Glomerular visceral epithelial cell (primary cell): ENCODE data around the gene RCE1.

Experiments
- DNase-seq: peaks from one replicate; pipeline ENCODE4 v3.0.0-alpha.2; 2016; ENCODE audit errors: extremely low spot score

Gene RCE1

DNA sequence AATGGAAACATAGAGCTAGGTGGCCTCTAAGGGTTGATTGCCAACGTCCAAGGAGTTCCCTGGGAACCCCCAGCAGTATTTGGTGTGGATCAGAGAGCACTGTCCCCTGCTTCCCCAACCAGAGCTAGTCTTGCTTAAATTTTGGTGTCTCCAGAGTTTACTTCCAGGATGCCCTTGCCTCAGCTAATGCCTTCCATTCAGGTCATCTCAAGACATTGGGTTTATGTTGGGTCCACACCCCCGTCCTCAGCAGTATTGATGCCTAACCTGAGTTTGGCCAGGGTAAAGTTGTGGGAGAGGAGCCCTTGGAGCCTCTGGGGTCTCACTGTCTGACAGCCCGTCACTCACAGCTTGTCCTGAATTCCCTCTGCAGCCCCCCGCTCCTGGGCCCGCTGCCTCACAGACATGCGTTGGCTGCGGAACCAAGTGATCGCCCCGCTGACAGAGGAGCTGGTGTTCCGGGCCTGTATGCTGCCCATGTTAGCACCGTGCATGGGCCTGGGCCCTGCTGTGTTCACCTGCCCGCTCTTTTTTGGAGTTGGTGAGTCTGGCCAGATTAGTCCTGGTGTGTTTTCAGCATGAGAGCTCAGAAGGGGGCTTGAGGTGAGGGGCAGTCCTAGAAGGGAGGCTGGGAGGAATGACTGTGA is 1.4 kb downstream of the RCE1 start:
- DNase-seq = no peak

DNA sequence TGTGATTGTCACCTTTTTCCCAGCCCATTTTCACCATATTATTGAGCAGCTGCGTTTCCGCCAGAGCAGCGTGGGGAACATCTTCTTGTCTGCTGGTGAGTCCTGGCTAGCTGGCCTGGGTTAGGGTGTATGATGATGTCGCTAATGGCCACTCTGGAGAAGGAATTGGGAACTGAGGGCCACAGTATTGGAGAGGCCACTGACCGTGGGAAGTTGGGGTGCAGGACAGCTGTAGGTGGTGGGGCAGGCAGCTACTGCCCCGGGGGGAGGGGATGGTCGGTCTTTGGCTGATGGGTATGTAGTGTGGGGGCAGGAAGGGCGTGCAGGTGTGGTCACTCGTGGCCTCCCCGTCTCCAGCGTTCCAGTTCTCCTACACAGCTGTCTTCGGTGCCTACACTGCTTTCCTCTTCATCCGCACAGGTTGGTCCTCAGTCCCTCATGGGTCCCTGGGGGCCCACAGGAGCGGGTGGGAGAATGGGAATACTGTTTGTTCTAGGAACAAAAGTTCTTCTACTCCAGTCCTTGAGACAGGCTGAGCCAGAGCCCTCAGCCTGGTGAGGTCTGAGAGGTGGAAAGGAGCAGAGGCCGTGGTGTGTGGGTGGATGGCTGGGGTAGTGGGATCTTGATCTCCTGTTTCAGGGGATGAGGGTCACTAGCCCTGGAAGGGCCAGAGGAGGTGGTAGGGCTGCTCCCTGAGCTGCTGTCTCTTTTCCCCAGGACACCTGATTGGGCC is 2.1 kb downstream of the RCE1 start:
- no peak for DNase-seq

DNA sequence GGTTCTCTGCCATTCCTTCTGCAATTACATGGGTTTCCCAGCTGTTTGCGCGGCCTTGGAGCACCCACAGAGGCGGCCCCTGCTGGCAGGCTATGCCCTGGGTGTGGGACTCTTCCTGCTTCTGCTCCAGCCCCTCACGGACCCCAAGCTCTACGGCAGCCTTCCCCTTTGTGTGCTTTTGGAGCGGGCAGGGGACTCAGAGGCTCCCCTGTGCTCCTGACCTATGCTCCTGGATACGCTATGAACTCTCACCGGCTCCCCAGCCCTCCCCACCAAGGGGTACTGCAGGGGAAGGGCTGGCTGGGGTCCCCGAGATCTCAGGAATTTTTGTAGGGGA is 2.6 kb downstream of the RCE1 start:
- DNase-seq = no peak

DNA sequence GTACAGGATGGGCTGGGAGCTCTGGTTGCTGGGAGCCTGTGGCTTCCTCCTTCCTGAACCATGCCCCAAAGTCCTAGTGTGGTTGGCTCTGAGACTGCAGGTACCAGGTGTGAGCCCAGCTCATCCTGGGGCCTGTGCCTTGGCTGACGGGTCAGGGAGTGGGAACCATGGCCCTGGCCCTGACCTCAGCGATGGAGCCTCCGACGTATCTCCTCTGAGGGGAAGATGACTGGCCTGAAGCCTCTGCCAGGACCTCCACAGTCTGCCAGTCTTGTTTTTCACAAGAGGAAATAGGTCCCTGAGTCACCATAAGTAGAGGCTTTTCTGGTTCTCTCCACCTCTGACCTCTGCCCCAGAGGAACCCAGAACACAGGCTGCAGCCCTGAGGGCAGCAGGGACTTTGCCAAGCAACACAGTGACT is 3.4 kb downstream of the RCE1 start:
- no peak for DNase-seq

DNA sequence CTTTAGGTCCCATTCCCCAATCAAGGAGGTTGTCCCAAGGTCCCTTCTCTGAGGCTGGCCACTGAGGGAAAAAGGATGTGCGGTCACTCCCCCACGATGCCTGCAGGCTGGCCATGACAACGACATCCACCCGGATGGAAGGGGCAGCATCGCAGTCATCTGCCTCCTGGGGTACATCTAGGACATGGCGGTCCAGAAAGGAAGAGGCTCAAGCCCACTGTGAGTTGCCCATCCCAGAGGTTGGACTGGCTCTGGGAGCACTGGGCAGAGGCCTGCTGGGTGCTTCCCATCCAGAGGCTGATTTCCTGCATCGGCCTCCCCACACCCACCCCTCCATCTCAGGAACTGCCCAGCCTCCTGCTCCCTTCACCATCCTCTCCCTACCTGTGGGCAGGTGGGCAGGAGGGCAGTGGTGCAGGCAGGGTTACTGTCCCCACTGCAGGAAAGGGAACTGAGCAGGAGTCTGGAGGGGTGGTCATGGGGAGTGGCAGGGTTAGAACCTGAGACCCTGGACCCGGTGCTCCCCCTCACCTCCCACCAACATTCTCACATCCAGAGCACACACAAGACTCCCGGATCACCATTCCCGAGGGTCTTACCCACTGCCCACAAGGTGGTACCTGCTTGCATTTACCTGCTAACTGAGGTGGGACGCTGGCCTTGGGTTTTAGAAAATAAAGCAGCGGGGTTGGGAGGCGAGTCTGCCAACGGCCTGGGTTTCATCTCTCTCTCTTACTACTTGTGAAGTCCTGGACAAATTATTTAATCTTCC is 4.4 kb downstream of the RCE1 start:
- no peak for DNase-seq

DNA sequence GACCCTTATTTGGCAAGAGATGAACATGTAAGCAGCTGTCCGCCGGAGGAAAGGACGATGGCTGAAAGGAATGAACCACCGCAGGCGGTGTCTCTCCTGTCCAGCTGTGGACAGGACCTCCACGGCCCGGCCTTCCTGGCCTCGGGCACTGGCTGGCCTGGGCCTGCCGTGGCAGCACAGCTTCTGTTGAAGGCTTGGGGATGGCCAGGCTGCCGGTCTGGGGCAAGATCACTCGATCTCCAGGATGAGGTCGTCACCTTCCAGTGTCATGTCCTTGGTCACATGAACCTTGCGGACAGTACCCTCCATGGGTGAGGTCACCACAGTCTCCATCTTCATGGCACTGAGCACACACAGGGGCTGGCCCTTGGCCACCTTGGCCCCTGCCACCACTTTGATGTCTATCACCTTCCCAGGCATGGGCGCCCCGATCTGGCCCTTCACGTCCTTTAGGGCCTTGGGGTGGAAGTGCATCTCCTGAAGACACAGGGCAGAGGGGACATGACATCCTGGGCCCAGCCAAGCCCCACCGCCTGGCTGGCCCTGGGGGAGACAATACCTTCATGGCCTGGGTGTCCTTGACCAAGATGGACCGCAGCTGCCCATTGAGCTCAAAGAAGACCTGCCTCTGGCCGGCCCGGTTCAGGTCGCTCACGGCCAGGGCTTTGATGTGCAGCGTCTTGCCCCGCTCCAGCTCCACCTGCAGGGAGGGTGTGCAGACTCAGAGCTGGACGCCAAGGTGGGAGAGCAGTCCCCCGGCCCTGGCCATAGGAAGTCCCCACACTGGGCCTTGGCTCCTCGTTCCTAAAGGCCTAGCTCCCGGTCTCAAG is 5.6 kb downstream of the RCE1 start:
- no peak for DNase-seq

DNA sequence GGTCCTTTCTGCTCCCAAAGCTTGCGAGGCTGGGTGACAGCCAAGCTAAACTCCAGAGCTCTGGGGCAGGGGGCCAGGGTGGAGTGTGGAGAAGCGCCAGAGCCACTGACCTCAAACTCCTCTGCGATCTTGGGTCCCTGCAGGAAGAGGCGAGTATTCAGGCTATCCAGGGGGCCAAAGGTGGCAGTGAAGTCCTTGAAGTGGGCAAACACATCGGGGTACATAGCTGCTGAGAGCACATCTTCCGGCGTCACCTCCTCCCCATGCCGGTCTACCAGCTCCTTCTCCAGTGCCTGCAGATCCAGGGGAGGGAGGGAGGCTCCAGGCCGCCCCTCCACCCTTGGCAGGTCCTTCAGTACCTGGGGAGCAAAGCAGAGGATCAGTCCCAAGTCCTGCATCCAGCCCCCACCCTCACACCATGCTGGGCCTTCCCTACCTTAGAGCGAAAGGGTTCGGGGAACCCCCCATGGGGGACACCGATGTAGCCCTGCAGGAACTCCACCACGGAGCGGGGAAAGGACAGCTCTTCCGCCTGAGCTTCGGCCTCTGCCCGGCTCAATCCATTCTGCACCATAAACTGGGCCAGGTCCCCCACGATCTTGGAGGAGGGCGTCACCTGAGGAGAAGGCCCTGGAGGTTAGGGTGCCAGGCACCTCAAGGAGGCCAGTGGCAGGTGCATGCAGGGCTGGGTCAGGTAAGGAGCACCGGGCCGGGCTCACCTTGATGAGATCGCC is 6.4 kb downstream of the RCE1 start:
- no peak for DNase-seq

DNA sequence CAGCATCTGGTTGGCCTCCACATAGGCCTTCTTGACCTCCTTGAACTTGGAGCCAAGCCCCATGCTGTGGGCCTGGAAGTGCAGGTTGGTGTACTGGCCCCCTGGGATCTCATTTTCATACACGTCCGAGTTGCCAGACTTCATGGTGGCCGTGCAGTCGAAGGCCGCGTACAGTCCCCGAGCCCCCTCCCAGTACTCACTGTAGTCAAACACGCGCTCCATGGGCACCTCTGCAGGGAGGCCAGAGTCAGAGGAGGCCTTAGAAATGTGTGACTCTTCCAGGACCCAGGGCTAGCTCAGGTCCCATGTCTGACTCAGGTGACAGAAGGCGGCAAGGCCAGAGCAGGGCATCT is 7.0 kb downstream of the RCE1 start:
- DNase-seq = no peak

DNA sequence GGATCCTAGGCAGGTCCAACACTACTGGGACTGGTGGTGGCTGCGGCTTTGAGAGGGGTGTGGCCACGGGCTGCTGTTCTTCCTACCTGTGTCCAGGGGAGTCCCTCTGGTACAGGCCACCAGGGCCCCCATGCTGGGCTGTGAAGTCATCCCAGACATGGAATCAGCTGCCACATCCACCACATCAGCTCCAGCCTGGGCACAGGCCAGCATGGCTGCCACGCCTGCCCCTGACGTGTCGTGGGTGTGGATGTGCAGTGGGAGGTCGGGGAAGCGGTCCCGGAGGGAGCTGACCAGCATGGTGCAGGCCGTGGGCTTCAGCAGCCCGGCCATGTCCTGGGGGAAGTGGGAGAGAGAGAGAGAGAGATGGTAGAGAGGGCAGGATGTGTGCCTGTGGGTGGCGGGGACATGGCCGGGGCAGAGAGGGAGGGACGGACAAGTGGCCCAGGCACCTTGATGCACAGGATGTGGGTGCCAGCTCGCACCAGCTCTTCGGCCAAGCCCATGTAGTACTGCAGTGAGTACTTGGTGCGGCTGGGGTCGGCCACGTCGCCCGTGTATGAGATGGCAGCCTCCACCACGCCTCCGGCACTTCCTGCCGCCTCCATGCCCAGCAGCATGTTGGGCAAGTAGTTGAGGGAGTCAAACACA is 7.5 kb downstream of the RCE1 start:
- no peak for DNase-seq

DNA sequence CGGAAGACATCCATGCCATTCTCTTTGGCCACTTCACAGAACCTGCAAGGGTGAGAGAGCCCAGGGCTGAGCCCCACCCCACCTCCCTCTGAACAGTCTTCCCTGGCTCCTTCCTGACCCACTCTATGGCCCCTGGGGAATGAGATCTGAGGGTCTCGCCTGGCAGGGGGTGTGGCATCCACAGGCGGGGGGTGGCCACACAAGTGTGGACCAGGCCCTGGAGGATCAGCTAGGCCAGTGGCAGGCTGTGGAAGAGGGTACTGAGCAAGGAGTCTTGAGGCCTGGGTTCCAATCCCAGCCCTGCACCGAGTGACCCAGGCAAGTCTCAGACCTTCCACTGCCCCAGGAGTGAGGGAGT is 8.0 kb downstream of the RCE1 start:
- no peak for DNase-seq

DNA sequence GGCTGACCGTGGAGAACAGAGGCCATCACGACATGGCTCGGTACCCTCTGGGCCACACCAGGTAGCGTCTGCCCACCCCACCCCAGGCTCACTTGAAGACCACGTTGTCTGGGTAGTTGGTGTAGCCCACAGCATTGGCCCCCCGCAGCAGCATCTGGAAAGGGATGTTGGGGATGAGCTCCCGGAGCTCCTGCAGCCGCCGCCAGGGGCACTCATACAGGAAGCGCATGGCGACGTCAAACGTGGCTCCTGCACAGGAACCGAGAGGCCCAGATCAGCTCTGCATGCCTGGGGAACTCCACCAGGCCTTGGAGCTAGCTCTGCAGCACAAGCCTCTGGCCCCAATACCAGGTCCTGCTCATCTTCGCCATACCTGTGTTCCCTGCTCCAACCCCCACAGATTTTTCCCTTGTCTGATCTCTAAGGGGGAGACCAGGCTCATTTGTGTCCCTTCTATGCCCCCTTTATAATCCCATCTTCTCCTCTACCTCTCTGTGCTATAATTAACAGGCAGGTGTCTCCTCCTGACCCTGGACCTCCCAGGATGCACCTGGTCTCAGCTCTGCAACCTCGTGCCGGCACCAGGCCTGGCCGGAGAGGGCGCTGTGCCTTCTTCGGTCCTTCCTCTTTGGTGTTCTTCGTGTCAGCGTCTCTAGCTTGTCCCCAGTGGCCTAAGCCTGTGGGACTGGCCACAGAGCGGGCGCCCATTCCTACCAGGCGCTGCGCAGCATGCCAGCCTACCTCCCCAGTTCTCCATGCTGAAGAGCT is 8.6 kb downstream of the RCE1 start:
- no peak for DNase-seq

DNA sequence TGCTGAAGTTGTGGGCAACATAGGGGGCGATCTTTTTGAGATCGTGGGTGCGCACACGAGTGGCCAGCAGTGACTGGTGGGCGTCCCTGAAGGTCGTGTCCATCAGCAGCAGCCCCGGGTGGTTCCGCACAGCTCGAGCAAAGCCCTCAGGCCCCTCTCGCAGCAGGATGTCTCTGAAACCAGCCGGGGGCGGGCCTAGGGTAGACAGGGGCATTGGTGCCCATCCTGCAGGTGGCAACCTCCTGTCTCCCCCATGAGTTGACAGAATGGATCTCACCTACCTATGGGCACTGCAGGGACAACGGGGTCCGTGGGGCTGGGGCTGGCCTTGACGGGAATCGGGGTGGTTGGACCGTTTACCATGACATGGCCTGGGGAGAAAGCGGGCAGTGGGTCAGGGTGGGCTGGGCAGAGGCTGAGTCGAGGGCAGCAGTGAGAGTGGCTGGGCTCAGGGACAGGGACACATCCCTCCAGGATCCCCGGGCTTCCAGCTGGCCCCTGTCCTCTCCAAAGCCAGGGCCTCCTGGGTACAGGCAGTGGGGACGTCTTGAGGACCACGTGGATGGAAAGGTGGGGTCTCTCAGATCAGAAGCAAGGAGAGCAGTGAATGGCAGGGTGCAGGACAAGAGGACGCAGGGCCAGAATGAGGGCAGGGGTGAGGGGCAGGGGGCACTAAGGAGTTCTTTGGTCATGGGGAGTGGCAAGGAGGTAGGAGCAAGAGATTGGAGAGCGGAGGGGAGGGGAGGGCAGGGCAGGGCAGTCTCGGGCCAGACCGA is 9.4 kb downstream of the RCE1 start:
- DNase-seq = no peak

DNA sequence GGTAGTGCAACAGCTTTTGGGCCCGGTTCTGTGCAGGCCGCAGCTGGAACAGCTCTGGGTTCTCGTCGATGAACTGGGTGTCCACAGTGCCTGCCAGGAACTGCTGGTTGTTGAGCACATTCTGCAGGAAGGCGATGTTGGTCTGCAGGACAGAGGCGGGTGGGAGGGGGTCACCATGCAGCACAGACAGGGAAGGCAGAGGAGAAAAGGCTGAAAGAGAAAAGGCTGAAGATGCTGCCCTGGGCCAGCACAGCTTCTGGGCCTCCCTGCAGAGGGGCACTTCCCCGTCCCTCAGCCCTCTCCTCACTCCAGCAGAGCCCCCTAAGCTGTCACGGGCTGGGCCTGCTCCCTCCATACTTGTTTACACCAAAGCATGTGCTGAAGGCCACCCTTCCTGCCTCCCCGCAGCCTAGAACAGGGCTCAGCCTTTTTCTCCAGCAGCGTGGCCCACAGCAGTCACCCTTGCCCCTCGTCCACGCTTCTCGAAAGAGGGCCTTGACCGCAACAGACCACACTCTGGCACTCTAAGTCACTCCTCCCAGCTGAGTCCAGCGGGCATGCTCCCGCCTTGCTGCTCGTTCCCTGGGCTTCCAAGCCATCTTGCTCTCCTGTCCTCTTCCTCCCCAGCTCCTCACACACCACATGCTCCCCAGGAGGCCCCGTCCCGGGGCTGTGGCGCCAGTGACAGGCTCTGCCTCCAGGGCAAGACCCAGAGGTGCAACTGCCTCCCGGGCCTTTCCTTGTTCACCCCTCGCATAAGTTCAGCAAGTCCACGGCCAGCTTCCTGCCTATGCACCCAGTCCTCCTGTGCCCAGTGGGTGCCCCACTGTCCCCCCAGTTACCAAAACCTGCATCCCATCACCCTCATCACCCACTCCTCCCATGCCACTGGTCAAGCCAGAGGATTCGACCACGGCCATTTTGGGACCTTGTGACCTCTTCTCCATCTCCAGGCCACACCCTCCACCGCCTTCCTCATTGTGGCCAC is 10.3 kb downstream of the RCE1 start:
- DNase-seq = no peak

DNA sequence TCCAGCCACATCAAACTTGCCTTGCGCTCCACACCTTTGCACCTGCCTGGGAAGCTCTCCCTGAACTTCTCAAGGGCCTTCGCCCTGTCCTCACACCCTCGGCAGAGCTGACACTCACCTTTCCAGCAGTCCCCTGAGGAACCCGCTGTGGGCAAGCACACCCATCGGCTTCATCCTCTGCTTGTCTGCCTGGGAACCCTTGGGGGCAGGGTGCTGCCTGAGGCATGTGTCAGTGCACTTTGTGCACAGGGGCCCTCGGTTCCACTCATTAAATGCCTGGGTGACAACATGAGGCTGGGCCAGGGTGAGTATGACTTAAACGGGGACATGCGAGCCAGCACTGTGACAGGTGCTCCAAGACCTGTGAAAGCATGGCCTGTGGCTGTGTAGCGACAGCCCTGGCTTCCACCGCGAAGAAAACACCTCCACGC is 11.0 kb downstream of the RCE1 start:
- no peak for DNase-seq

DNA sequence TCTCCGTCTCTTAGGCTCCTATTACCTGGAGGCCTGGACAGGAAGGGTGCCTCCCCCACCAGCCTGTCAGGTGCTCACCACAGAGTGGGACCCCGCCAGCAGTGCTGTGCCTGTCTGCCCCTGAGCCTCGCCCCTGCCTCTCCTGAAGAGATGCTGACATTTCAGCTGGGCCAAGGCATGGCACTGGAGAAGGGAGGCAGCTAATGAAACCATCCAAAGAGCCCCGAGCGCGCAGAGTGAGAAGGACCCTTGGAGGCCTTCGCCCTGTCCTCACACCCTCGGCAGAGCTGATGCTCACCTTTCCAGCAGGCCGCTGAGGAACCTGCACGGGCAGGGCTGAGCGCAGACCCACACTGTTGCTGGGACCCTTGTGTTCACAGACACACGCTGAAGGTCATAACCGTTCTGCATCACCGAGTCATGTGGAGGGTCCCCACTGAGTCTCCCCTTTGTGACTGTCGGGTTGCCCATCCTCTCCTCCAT is 11.5 kb downstream of the RCE1 start:
- no peak for DNase-seq

DNA sequence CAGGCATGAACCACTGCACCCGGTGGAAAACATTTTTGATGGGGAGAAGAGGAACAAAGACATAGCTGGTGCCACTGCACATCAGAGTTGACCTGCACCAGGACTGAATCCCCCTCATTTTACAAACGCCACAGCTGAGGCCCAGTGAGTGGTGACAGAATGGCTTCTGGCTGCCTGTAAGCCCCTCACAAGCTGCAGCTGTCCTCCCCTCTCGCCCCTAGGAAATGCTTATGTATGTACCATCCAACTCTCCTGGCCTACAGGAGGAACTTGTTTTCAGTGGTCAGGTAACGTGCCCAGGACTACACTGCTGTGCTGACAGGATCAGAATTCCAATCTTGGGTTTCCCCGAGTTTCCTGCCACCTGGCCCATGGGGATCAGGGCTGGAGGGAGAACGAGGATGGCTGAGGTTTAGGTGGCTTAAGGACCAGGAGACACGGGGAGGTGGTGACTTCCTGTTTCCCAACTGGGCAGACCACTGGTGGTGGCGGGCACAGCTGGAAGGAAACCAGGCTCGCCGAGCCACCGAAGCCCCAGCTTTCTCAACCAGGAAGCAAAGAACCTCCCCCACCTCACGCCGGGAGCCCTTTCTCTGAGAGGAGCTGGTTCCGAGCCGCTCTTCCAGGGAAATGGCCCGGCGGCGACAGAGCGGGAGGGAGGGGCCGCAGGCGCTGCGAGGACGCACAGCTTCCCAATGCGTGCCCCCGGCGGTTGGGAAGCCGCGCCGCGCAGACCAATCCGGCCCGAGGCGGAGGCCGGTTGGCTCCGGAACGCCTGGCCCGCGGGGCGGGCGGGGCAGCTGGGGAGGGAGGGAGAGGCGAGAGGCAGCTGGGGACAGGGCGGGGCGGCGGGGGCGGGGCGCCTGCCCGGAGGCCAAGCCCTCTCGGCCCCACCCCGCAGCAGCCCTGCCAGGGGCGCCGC is 12.6 kb downstream of the RCE1 start:
- peak; percentile 94 for DNase-seq
